Spleen (tissue), 11 donors: Measurements from ENCODE around the gene SLC35F3. TPM values are rescaled to one million over a fixed set of nuclear protein-coding genes. Genes with fewer than 3 reads are reported as not detected.

Experiments used
- DNase-seq: peaks from one replicate; pipeline ENCODE4 v3.0.0-alpha.2; 2020
- H3K27ac ChIP-seq, 8 donors: fragments of 200-600 bp; sonication (generic) in 7 of 8; 1 replicate in 4 of 8; 2 replicates in 4 of 8; pipeline versions ENCODE4 v1.5.0 to v1.8.0; 2016 to 2021; ENCODE audit warnings: inconsistent platforms in 4 of 8, mild to moderate bottlenecking in 4 of 8, moderate library complexity in 1 of 8
- H3K27me3 ChIP-seq, 7 donors: fragments of 200-600 bp; sonication (generic) in 6 of 7; replicated peaks in 1 of 7; 1 replicate in 4 of 7; 2 replicates in 3 of 7; pipeline versions ENCODE4 v1.5.0 to v1.8.0; 2016 to 2021; ENCODE audit warnings: inconsistent platforms in 3 of 7, mild to moderate bottlenecking in 1 of 7
- H3K36me3 ChIP-seq, 6 donors: fragments of 200-600 bp; sonication (generic) in 5 of 6; 1 replicate in 4 of 6; 2 replicates in 2 of 6; pipeline versions ENCODE4 v1.5.0 to v1.8.0; 2016 to 2021; ENCODE audit warnings: inconsistent platforms in 2 of 6
- H3K4me1 ChIP-seq, 6 donors: fragments of 200-600 bp; sonication (generic) in 5 of 6; 1 replicate in 3 of 6; 2 replicates in 3 of 6; pipeline versions ENCODE4 v1.5.0 to v1.8.0; 2016 to 2021; ENCODE audit warnings: inconsistent platforms in 3 of 6
- H3K4me3 ChIP-seq, 8 donors: fragments of 200-600 bp; sonication (generic) in 7 of 8; 1 replicate in 4 of 8; 2 replicates in 4 of 8; pipeline versions ENCODE4 v1.5.0 to v1.8.0; 2016 to 2021; ENCODE audit warnings: inconsistent platforms in 4 of 8, mild to moderate bottlenecking in 4 of 8, moderate library complexity in 2 of 8
- H3K9me3 ChIP-seq, 8 donors: fragments of 200-600 bp; sonication (generic) in 7 of 8; 1 replicate in 4 of 8; 2 replicates in 4 of 8; pipeline versions ENCODE4 v1.5.0 to v1.8.0; 2016 to 2021; ENCODE audit warnings: inconsistent platforms in 4 of 8
- CTCF ChIP-seq, 11 experiments: fragments of 200-600 bp in 7 of 11; fragments of 450-650 bp in 4 of 11; sonication (generic) in 4 of 11; IDR thresholded peaks in 8 of 11; conservative IDR thresholded peaks in 3 of 11; 1 replicate in 7 of 11; 2 replicates in 4 of 11; pipeline versions ENCODE4 v1.4.0 to v1.8.0; 2016 to 2021; ENCODE audit warnings: antibody characterized with exemption in 11 of 11, inconsistent platforms in 4 of 11, mild to moderate bottlenecking in 1 of 11
- POLR2A ChIP-seq, 3 donors: fragments of 450-650 bp; IDR thresholded peaks; one replicate each; pipeline ENCODE4 v1.5.1; 2017; ENCODE audit warnings: antibody characterized with exemption in 3 of 3, mild to moderate bottlenecking in 1 of 3
- POLR2AphosphoS5 ChIP-seq, 3 donors: sonication (generic); formaldehyde crosslinking; IDR thresholded peaks; one replicate each; pipeline ENCODE4 v1.5.1; 2017; ENCODE audit warnings: antibody characterized with exemption in 3 of 3
- WGBS, 5 donors: extraction: QIAGEN DNeasy Blood & Tissue Kit in 3 of 5; methylation state at CpG; one replicate each; pipeline versions ENCODE4 v1.1.5 to v1.1.7; 2013 to 2018; 5-methylcytosine and 5-hydroxymethylcytosine counted together
- intact Hi-C: fragments of 100-400 bp; cut with DNase I; formaldehyde crosslinking; loops from one replicate; pipeline ENCODE4 v1.15.0; 2023; ENCODE audit warnings: low total_unique reads
- polyA plus RNA-seq, 3 donors: library from polyadenylated mRNA; stranded (reverse); fragments of 200-250 nt; gene quantifications; one replicate each; pipeline ENCODE4 v1.2.1, GENCODE V29; 2013
- total RNA-seq, 7 donors: library from RNA; depleted of rRNA in 3 of 7; stranded (reverse); fragments of >200 nt in 3 of 7; fragmentation: NEBNext Ultra II Directional in 4 of 7; extraction: Animal tissue kit (Norgen Biotek cat#: 25700) in 4 of 7; gene quantifications; one replicate each; pipeline versions ENCODE4 v1.1.0 to v1.2.1, GENCODE V29; 2016 to 2021
- donor health status: healthy with polysubstance abuse.
- donor health status: DM: no; HTN: no; CAD: no; lungs with moderate emphysema.
- donor health status: DM: no; HTN: no; CAD: no.
- donor health status: Bipolar disorder and iron deficiency.
- donor health status: healthy.
- donor health status: DM: no; HTN: no; CAD: no.
- donor health status: DM: yes; HTN: yes; CAD: no.

Gene SLC35F3
- total and polyA plus RNA-seq, 10 donors = 0.03 to 0.44 (median 0.11) TPM; not detected in 5

- no peaks in the 10 kb centered on the region for H3K9me3 ChIP-seq
- no peaks in the 10 kb centered on the region for H3K36me3 ChIP-seq
- 82 to 92% (median 89%) methylated on average over 1 of the region's 1 CpG for WGBS, 5 donors
- no peaks in the 10 kb centered on the region for H3K4me1 ChIP-seq
- no peak overlapping the region for H3K27ac ChIP-seq
- DNase-seq = no peak
- intact Hi-C loops = no loop called here
- peaks cover 0 to 5% (median 0%) of the 10 kb centered on the region in 7 donors for H3K27me3 ChIP-seq
- no peak overlapping the region for H3K4me3 ChIP-seq
- no peak for TF ChIP-seq POLR2A (IDR thresholded peaks at IDR 0.05)
- TF ChIP-seq CTCF (IDR thresholded peaks at IDR 0.05 in 8 of 11, conservative IDR thresholded peaks at IDR 0.05 in 3 of 11) = no peak
- TF ChIP-seq POLR2AphosphoS5 (IDR thresholded peaks at IDR 0.05) = no peak
These were observed 346.3 kb downstream of the SLC35F3 start for GRCh38 chr1:234250747-234251146.

GRCh38 chr1:234253732-234254131 is 349.3 kb downstream of the SLC35F3 start:
- WGBS, 5 donors = 83 to 100% (median 89%) methylated on average over 1 of the region's 1 CpG
- Histone ChIP-seq H3K27me3 (no peaks in the 10 kb centered on the region), H3K9me3 (peaks cover 0 to 12% (median 0%) of the 10 kb centered on the region in 8 donors), H3K4me3 (no peak overlapping the region), H3K36me3 (no peaks in the 10 kb centered on the region), H3K27ac (no peak overlapping the region), H3K4me1 (no peaks in the 10 kb centered on the region)
- TF ChIP-seq POLR2AphosphoS5 (IDR thresholded peaks at IDR 0.05) (no peak), CTCF (IDR thresholded peaks at IDR 0.05 in 8 of 11, conservative IDR thresholded peaks at IDR 0.05 in 3 of 11) (no peak), POLR2A (IDR thresholded peaks at IDR 0.05) (no peak)
- no peak for DNase-seq
- intact Hi-C loops = no loop called here

GRCh38 chr1:234256359-234256758 is 351.9 kb downstream of the SLC35F3 start:
- TF ChIP-seq POLR2A (IDR thresholded peaks at IDR 0.05) = no peak
- TF ChIP-seq POLR2AphosphoS5 (IDR thresholded peaks at IDR 0.05) = no peak
- TF ChIP-seq CTCF (IDR thresholded peaks at IDR 0.05 in 8 of 11, conservative IDR thresholded peaks at IDR 0.05 in 3 of 11) = no peak
- WGBS, 5 donors = 57 to 73% (median 68%) methylated on average over 2 of the region's 2 CpGs

GRCh38 chr1:234258071-234258470 is 353.6 kb downstream of the SLC35F3 start:
- DNase-seq = no peak

More at GRCh38 chr1:234256359-234256758, 351.9 kb downstream of the SLC35F3 start:
- Histone ChIP-seq H3K4me1 (peaks cover 0 to 5% (median 0%) of the 10 kb centered on the region in 6 donors), H3K9me3 (peaks cover 0 to 12% (median 0%) of the 10 kb centered on the region in 8 donors), H3K4me3 (no peak overlapping the region), H3K27me3 (peaks cover 0 to 13% (median 0%) of the 10 kb centered on the region in 7 donors), H3K27ac (no peak overlapping the region), H3K36me3 (no peaks in the 10 kb centered on the region)
- no peak for DNase-seq
- intact Hi-C loops = no loop called here

More at GRCh38 chr1:234258071-234258470, 353.6 kb downstream of the SLC35F3 start:
- Histone ChIP-seq H3K27ac (no peak overlapping the region), H3K4me1 (peaks cover 0 to 5% (median 0%) of the 10 kb centered on the region in 6 donors), H3K9me3 (peaks cover 0 to 12% (median 0%) of the 10 kb centered on the region in 8 donors), H3K27me3 (peaks cover 0 to 13% (median 0%) of the 10 kb centered on the region in 7 donors), H3K36me3 (no peaks in the 10 kb centered on the region), H3K4me3 (no peak overlapping the region)
- TF ChIP-seq POLR2A (IDR thresholded peaks at IDR 0.05) (no peak), POLR2AphosphoS5 (IDR thresholded peaks at IDR 0.05) (no peak), CTCF (IDR thresholded peaks at IDR 0.05 in 8 of 11, conservative IDR thresholded peaks at IDR 0.05 in 3 of 11) (no peak)
- WGBS, 5 donors = 78 to 93% (median 88%) methylated on average over 3 of the region's 3 CpGs
- intact Hi-C loops = no loop called here
